Lower lobe of right lung (tissue), 2 donors: ENCODE measurements around the gene PLAC8L1. TPM values are rescaled to one million over a fixed set of nuclear protein-coding genes. Genes with fewer than 3 reads are reported as not detected.

Experiments used
- ATAC-seq, 2 donors: fragments of 200-7000 bp; cut with Tn5 transposase; one replicate each; pipeline ENCODE4 v1.9.1; 2020 to 2022; ENCODE audit warnings: mild to moderate bottlenecking in 2 of 2, moderate library complexity in 2 of 2
- DNase-seq: peaks from one replicate; pipeline ENCODE4 v3.0.0-alpha.2; 2020
- H3K27ac ChIP-seq: fragments of 200-600 bp; one replicate; pipeline ENCODE4 v1.8.0; 2022
- H3K27me3 ChIP-seq: fragments of 200-600 bp; one replicate; pipeline ENCODE4 v1.8.0; 2022; ENCODE audit warnings: low read depth
- H3K36me3 ChIP-seq: fragments of 200-600 bp; one replicate; pipeline ENCODE4 v1.8.0; 2022; ENCODE audit warnings: mild to moderate bottlenecking
- H3K4me1 ChIP-seq: fragments of 200-600 bp; one replicate; pipeline ENCODE4 v1.8.0; 2022
- H3K4me3 ChIP-seq: fragments of 200-600 bp; one replicate; pipeline ENCODE4 v1.8.0; 2022; ENCODE audit warnings: mild to moderate bottlenecking
- H3K9me3 ChIP-seq: fragments of 200-600 bp; one replicate; pipeline ENCODE4 v1.8.0; 2022
- CTCF ChIP-seq: fragments of 200-600 bp; IDR thresholded peaks from one replicate; pipeline ENCODE4 v1.8.0; 2022; ENCODE audit warnings: antibody characterized with exemption, mild to moderate bottlenecking
- intact Hi-C: fragments of 100-400 bp; cut with DNase I; formaldehyde crosslinking; loops from one replicate; pipeline ENCODE4 v1.11.0; 2022
- total RNA-seq: library from RNA; stranded (reverse); fragmentation: NEBNext Ultra II Directional; extraction: Animal tissue kit (Norgen Biotek cat#: 25700); gene quantifications from one replicate; pipeline ENCODE4 v1.2.1, GENCODE V29; 2021
- donor health status: DM: no; HTN: yes; CAD: no; lungs with severe emphysema.

PLAC8L1 gene
- total RNA-seq, 1 donor from 2014 or later, result not detected

- Histone ChIP-seq H3K27me3 (no peaks in the 10 kb centered on the region), H3K4me3 (no peak overlapping the region), H3K4me1 (no peaks in the 10 kb centered on the region), H3K36me3 (no peaks in the 10 kb centered on the region), H3K9me3 (no peaks in the 10 kb centered on the region), H3K27ac (no peak overlapping the region)
- TF ChIP-seq CTCF, result no peak
- intact Hi-C loops, result no loop called here
- no peak for ATAC-seq
- no peak for DNase-seq
These were observed 13.5 kb downstream of the PLAC8L1 start for GRCh38 chr5:146091881-146092280.

GRCh38 chr5:146089287-146089686 lies 16.1 kb downstream of the PLAC8L1 start:
- no peak overlapping the region for H3K4me3 ChIP-seq
- no peaks in the 10 kb centered on the region for H3K36me3 ChIP-seq
- no peaks in the 10 kb centered on the region for H3K4me1 ChIP-seq
- H3K9me3 ChIP-seq, result no peaks in the 10 kb centered on the region
- intact Hi-C loops, result no loop called here
- no peaks in the 10 kb centered on the region for H3K27me3 ChIP-seq
- DNase-seq (no peak), ATAC-seq (no peak)
- TF ChIP-seq CTCF, result no peak
- no peak overlapping the region for H3K27ac ChIP-seq

GRCh38 chr5:146088098-146088497 lies 17.3 kb downstream of the PLAC8L1 start:
- TF ChIP-seq CTCF, result no peak
- DNase-seq (no peak), ATAC-seq (no peak)
- Histone ChIP-seq H3K9me3 (no peaks in the 10 kb centered on the region), H3K4me3 (no peak overlapping the region), H3K27me3 (no peaks in the 10 kb centered on the region), H3K27ac (no peak overlapping the region), H3K36me3 (no peaks in the 10 kb centered on the region), H3K4me1 (no peaks in the 10 kb centered on the region)
- intact Hi-C loops, result no loop called here

GRCh38 chr5:146084376-146084775 lies 21.0 kb downstream of the PLAC8L1 start:
- TF ChIP-seq CTCF, result no peak
- no peaks in the 10 kb centered on the region for H3K27me3 ChIP-seq
- intact Hi-C loops, result no loop called here
- H3K4me3 ChIP-seq, result no peak overlapping the region
- no peak overlapping the region for H3K27ac ChIP-seq
- no peaks in the 10 kb centered on the region for H3K36me3 ChIP-seq
- H3K9me3 ChIP-seq, result no peaks in the 10 kb centered on the region
- no peaks in the 10 kb centered on the region for H3K4me1 ChIP-seq
- DNase-seq, result no peak
- ATAC-seq, result no peak

GRCh38 chr5:146082798-146083197 lies 22.6 kb downstream of the PLAC8L1 start:
- no peaks in the 10 kb centered on the region for H3K27me3 ChIP-seq
- intact Hi-C loops, result no loop called here
- TF ChIP-seq CTCF, result no peak
- no peaks in the 10 kb centered on the region for H3K9me3 ChIP-seq
- no peak overlapping the region for H3K4me3 ChIP-seq
- DNase-seq (no peak), ATAC-seq (no peak)
- no peaks in the 10 kb centered on the region for H3K4me1 ChIP-seq
- no peak overlapping the region for H3K27ac ChIP-seq
- no peaks in the 10 kb centered on the region for H3K36me3 ChIP-seq

GRCh38 chr5:146081556-146081955 lies 23.8 kb downstream of the PLAC8L1 start:
- H3K27ac ChIP-seq, result no peak overlapping the region
- no peaks in the 10 kb centered on the region for H3K4me1 ChIP-seq
- H3K9me3 ChIP-seq, result no peaks in the 10 kb centered on the region
- no peaks in the 10 kb centered on the region for H3K27me3 ChIP-seq
- no peak for TF ChIP-seq CTCF
- intact Hi-C loops, result no loop called here
- DNase-seq (no peak), ATAC-seq (no peak)
- H3K36me3 ChIP-seq, result no peaks in the 10 kb centered on the region
- no peak overlapping the region for H3K4me3 ChIP-seq
